Activated T-helper 1 cell treated with anti-CD3 and anti-CD28 coated beads, Interleukin-2, amount 50 U/mL, for 16 hours (primary cell): ENCODE data around the gene EML6.

Experiments
- DNase-seq, 2 donors: peaks; one replicate each; pipeline ENCODE4 v3.0.0-alpha.2; 2020; ENCODE audit warnings: low read depth in 1 of 2, low spot score in 1 of 2

EML6 gene

DNA sequence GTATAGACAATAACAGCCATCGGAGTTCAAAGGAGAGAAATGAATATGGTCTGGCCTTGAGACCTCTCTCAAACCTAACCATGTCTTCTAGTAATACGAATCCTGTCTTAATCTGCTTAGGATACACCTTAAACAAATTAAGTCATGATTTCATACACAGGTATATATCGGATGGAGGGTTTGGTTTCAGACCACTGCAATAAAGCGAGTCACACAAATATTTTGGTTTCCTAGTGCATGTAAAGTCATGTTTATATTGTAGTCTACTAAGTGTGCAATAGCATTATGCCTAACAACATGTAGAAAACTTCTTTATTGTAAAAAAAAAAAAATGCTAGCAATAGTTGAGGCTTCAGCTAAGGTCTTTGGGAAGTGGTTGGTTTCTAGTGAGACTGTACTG is 73.8 kb downstream of the EML6 start:
- DNase-seq, result no peak

- DNase-seq, result no peak
Measured at GRCh38 chr2:54801352-54801751, 77.9 kb downstream of the EML6 start.

DNA sequence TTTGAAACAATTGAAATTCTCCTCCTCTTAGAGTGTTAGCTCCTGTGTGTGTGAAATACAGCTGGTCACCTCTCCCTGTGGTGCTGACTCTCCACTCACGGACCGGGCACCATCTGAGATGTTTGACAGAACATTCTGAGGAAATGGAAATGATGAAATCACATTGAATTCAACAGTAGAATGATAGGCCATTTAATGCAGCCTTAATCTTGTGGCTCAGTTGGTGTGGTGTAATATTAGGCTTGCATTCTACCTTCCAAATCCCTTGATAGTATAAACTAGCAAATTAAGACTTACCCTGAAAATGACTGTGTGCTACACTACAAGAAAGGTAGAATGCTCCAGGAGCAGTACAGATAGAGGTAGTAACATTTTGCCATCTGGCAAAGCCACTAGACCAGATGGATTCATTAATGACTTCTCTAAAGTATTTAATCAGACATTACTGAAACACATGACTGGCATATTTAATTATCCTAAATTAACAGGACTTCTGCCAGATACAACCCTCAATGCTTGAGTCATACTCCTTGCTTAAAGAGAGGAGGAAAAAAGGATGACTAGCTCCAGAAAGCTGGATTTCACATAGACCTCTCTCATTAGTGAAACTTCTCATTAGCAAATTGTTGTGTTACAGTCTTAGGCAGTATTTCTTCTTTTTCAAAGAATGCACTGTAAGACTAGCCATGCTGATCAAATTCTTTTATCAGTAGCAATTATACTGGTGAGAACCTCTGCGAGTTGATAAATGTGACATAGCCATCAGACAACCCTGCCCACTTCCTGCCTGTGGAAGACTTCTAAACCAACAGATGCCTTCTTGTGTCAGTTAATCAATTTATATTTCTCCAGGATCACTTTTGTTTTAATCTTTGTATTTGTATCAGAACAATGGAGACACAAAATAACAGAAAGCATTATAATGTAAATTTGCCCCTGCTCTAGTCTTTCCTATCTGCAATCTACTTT is 80.6 kb downstream of the EML6 start:
- no peak for DNase-seq

- no peak for DNase-seq
Measured at GRCh38 chr2:54805255-54805654, 81.8 kb downstream of the EML6 start.

GRCh38 chr2:54806975-54807374 is 83.5 kb downstream of the EML6 start:
- no peak for DNase-seq

DNA sequence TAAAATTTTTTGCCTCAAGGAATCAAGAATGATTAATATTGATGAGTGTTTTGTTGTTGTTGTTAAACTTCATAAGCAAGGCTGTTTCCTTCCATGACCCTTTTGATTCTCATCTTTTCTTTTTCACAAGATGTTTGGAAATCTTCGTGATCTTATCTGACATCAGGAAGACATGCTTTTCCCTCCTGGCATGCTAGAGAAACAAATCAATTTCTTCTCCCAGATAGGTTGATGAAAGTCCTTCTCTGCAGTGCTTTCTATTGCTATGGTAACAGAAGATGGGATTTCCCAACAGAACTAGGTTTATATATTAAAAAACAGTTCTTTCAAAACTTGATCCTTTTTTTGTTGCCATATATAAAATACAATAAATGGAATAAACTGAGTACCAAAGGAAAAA is 85.2 kb downstream of the EML6 start:
- no peak for DNase-seq

DNA sequence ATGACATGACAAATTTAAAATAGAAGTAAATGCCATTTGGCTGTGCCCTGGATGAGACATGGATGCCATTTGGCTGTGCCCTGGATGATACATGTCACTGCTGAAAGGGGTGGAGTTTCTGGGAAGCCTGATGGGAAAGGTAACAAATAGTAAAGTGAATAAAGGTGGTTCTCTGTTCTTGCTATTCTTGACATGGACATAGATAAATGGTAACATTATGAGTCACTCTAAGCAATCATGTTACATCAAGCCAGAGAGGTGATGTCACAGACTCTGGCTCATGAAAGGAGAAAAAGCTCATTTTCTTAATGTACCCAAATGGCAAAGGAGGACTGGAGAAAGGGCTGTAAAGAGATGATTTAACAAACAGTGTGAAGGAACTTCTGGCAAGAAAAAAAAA is 86.4 kb downstream of the EML6 start:
- no peak for DNase-seq

DNA sequence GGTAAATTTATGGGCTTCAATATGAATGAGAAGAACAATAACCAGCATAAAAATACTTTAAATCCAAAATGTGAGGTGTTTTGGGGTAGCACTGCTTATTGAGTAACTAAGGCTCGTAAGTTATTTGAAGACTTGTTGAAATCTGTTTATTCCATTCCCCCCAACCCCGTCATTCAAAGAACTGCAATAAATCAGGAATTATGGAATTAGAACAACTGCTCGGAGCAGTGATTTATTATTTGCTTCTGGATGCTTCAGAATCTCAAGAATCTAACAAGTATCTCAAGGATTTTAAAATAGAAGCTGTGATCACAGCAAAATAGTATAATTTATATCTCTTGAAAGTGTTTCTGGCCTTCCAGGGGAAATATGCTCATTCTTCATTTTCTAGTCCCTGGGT is 86.8 kb downstream of the EML6 start:
- no peak for DNase-seq

GRCh38 chr2:54813584-54813983 is 90.1 kb downstream of the EML6 start:
- DNase-seq, result no peak

GRCh38 chr2:54814389-54815147 is 91.1 kb downstream of the EML6 start:
- no peak for DNase-seq

DNA sequence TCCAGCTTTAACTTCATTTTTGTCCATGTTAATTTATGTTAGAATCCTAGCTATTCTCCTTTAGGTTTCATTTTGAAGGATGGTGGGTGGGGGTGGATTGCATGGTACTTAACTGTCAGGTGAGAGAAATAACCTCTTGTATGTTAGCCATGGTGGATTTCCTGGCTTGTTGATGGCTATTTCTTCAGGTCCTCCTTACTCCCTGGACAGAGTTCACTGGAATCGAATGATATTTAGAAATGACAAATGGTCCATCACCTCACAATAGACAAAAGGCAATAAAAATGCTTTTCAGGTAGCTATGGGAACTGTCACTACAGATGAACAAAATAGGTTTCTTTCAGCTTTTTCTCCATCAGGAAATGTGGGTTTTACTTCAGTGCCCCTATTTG is 91.7 kb downstream of the EML6 start:
- no peak for DNase-seq

- no peak for DNase-seq
Measured at GRCh38 chr2:54818226-54818625, 94.8 kb downstream of the EML6 start.

- DNase-seq, result no peak
Measured at GRCh38 chr2:54820558-54820957, 97.1 kb downstream of the EML6 start.

GRCh38 chr2:54824567-54824966 is 101.1 kb downstream of the EML6 start:
- no peak for DNase-seq

- no peak for DNase-seq
Measured at GRCh38 chr2:54830546-54830945, 107.1 kb downstream of the EML6 start.

- no peak for DNase-seq
Measured at GRCh38 chr2:54831480-54831879, 108.0 kb downstream of the EML6 start.

GRCh38 chr2:54834721-54835120 is 111.3 kb downstream of the EML6 start:
- DNase-seq, result no peak

DNA sequence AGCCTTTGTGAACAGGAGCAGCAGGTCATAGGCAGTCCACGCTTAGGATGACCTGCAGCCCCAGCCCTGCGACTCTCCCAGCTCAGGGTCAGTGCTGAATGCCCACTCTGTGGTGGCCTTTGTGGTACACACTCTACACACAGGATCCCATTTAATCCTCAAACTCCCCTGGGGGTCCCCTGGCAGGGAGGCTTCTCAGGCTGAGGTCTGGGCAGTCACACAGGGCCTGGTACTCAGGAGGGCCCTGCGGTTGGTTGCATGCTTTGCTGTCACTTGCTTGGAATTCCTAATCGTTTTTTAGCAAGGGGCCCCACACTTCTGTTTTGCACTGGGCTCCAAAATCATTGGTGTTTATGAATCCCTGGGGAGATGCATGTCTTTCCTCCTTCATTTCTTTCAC is 113.0 kb downstream of the EML6 start:
- DNase-seq, result no peak

DNA sequence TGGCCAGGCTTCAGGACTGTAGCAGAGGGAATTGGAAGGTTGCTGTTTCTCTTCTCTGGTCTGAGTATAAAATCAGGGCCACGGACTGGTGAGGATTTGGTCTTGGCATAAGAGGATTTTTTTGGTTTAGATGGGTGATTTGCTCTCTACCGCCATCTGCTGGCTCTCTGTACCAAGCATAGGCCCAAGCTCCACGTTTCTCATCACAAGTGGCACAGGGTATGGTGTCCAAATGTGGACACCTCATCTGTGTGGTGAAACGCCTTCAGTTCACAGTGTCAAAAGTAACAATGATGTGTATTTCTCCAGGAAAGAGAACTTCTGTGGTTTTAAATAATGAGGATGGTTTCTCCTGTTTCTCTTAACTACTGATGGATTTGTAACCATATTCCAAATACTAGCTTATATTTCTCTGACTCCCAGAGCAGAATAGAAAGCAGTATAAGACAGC is 115.1 kb downstream of the EML6 start:
- DNase-seq, result peak; percentile 21 to 36

GRCh38 chr2:54839461-54840255 is 116.2 kb downstream of the EML6 start:
- DNase-seq, result no peak
